Myocyte (in vitro differentiated cells): ENCODE results near the gene NPHS1. TPM values are rescaled to one million over a fixed set of nuclear protein-coding genes. Genes with fewer than 3 reads are reported as not detected.

Experiments
- total RNA-seq: library from RNA; depleted of rRNA; stranded (reverse); fragments of >200 nt; gene quantifications from 2 replicates; pipeline ENCODE4 v1.2.3, GENCODE V29; 2014

NPHS1 gene
- total RNA-seq, 1 donor from 2014 or later: not detected

Other genes starting within 250 kb of the NPHS1 start
- 4.8 and 6.5 TPM in 2 replicates for gene HAUS5, start 239.8 kb downstream of the NPHS1 start, total RNA-seq
- gene RBM42, start 223.5 kb downstream of the NPHS1 start, total RNA-seq: 68.9 and 72.6 TPM in 2 replicates
- gene ETV2, start 210.8 kb downstream of the NPHS1 start, total RNA-seq: not detected in 2 replicates
- 513 and 547 TPM in 2 replicates for gene COX6B1, start 204.2 kb downstream of the NPHS1 start, total RNA-seq
- gene UPK1A, start 186.0 kb downstream of the NPHS1 start, total RNA-seq: not detected in 2 replicates
- gene ZBTB32, start 147.9 kb downstream of the NPHS1 start, total RNA-seq: 0.11 TPM in 1 of 2 replicates, not detected in the other
- gene KMT2B, start 134.5 kb downstream of the NPHS1 start, total RNA-seq: 11.1 and 11.2 TPM in 2 replicates
- 1.8 and 4.8 TPM in 2 replicates for gene IGFLR1, start 110.1 kb downstream of the NPHS1 start, total RNA-seq
- gene U2AF1L4, start 107.1 kb downstream of the NPHS1 start, total RNA-seq: 9.7 and 12.0 TPM in 2 replicates
- 32.5 and 32.8 TPM in 2 replicates for gene PSENEN, start 106.9 kb downstream of the NPHS1 start, total RNA-seq
- gene LIN37, start 103.9 kb downstream of the NPHS1 start, total RNA-seq: 10.6 and 18.1 TPM in 2 replicates
- gene HSPB6, start 95.5 kb downstream of the NPHS1 start, total RNA-seq: 0.21 and 0.37 TPM in 2 replicates
- 3.2 and 3.6 TPM in 2 replicates for gene PROSER3, start 94.3 kb downstream of the NPHS1 start, total RNA-seq
- gene ARHGAP33, start 76.9 kb downstream of the NPHS1 start, total RNA-seq: 1.5 and 3.8 TPM in 2 replicates
- gene PRODH2, start 39.7 kb downstream of the NPHS1 start, total RNA-seq: not detected in 2 replicates
- not detected in 2 replicates for gene KIRREL2, start 4.4 kb upstream of the NPHS1 start, total RNA-seq
- gene APLP1, start 16.1 kb upstream of the NPHS1 start, total RNA-seq: 10.4 and 30.5 TPM in 2 replicates
- 1.2 and 2.2 TPM in 2 replicates for gene NFKBID, start 48.0 kb upstream of the NPHS1 start, total RNA-seq
- gene HCST, start 50.0 kb upstream of the NPHS1 start, total RNA-seq: not detected in 2 replicates
- not detected in 2 replicates for gene TYROBP, start 55.8 kb upstream of the NPHS1 start, total RNA-seq
- 5.3 and 8.3 TPM in 2 replicates for gene LRFN3, start 83.9 kb upstream of the NPHS1 start, total RNA-seq
- gene SDHAF1, start 142.7 kb upstream of the NPHS1 start, total RNA-seq: 30.2 and 48.0 TPM in 2 replicates
- gene SYNE4, start 156.3 kb upstream of the NPHS1 start, total RNA-seq: not detected in 2 replicates
- gene ALKBH6, start 161.7 kb upstream of the NPHS1 start, total RNA-seq: 18.2 and 33.9 TPM in 2 replicates
- 4.9 and 7.6 TPM in 2 replicates for gene CLIP3, start 180.4 kb upstream of the NPHS1 start, total RNA-seq
- 14.4 and 16.0 TPM in 2 replicates for gene THAP8, start 201.8 kb upstream of the NPHS1 start, total RNA-seq
- gene WDR62, start 202.4 kb upstream of the NPHS1 start, total RNA-seq: 1.6 and 5.3 TPM in 2 replicates